NCI-H2227 treated with DMSO at 0.1 percent for 48 hours (cell line): ENCODE data around the gene SNAPC2.

Experiments
- DNase-seq: peaks from one replicate; lab custom pipeline; 2025; lab: John Stamatoyannopoulos, UW

Gene SNAPC2, protein sequence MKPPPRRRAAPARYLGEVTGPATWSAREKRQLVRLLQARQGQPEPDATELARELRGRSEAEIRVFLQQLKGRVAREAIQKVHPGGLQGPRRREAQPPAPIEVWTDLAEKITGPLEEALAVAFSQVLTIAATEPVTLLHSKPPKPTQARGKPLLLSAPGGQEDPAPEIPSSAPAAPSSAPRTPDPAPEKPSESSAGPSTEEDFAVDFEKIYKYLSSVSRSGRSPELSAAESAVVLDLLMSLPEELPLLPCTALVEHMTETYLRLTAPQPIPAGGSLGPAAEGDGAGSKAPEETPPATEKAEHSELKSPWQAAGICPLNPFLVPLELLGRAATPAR

DNA sequence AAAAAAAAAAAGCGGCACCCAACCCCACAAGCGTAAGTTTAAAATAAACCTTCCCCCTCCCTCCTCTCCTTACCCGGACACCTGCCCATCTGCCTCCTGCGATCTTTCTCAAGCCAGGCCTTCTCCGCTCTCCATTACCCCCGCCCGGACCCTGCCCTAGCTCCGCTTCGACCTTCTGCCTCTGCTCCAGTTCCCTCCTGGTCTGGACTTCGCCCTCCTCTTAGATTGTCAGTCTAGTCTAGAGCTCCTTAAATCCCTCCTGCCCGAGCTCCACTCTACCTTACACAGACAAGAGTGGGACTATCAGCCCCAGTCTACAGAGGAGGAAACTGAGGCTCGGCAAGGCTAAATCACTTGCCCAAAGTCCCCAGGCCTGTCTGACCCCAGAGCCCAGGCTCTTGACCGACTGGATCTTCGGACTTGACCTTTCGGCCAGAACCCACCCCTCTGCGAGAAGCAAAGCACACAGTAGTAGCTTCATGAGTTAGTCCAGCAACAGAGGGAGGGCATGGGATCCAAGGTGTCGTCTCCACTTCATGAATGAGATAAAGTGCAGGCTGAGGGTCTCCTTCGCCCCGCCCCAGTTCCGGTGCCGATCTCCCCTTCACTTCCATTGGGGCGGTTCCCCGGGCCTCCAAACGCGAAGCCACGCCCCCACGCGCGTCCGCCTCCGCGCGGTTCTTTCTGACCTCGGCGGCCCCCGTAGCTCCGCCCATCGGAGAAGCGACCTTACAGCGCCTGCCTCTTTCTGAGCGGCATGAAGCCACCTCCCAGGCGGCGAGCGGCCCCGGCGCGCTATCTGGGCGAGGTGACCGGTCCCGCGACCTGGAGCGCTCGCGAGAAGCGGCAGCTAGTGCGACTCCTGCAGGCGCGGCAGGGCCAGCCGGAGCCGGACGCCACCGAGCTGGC is at the start of gene SNAPC2:
SNAPC2 (plus strand) TSS at position 729 of the 909 bp plus-strand sequence; CDS start at position 758, 29 bp downstream.
- DNase-seq = peak; percentile 86

DNA sequence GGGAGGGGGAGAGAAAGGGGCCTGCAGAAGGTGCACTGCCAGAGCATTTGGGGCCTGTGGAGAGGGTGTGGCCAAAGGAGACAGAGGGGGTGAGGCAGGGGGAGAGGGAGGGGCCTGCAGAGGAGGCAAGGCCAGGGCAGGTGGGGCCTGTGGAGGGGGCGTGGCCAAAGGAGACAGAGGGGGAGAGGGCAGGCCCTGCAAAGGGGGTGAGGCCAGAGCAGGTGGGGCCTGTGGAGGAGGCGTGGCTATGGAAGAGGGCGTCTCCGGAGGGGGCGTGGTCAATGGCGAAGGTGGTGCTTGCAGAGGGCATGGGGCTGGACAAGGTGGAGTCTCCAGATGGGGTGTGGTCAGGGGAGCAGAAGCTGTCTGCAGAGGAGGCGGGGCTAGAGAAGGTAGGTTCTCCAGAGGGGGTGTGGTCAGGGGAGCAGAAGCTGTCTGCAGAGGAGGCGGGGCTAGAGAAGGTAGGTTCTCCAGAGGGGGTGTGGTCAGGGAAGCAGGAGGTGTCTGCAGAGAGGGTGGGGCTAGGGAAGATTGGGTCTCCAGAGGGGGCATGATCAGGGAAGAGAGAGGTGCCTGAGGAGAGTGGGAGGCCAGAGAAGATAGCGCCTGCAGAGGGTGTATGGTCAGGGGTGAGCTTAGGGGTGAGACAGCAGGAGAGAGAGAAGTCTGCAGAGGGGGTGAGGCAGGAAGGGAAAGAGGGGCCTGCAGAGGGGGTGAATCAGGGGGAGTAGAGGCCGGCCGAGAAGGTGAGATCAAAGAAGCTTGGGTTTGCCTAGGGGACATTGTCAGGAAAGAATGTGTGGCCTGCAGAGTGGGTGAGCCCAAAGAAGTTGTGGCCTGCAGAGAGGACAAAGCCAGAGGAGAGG is 49.3 kb upstream of the SNAPC2 start:
- DNase-seq = no peak

DNA sequence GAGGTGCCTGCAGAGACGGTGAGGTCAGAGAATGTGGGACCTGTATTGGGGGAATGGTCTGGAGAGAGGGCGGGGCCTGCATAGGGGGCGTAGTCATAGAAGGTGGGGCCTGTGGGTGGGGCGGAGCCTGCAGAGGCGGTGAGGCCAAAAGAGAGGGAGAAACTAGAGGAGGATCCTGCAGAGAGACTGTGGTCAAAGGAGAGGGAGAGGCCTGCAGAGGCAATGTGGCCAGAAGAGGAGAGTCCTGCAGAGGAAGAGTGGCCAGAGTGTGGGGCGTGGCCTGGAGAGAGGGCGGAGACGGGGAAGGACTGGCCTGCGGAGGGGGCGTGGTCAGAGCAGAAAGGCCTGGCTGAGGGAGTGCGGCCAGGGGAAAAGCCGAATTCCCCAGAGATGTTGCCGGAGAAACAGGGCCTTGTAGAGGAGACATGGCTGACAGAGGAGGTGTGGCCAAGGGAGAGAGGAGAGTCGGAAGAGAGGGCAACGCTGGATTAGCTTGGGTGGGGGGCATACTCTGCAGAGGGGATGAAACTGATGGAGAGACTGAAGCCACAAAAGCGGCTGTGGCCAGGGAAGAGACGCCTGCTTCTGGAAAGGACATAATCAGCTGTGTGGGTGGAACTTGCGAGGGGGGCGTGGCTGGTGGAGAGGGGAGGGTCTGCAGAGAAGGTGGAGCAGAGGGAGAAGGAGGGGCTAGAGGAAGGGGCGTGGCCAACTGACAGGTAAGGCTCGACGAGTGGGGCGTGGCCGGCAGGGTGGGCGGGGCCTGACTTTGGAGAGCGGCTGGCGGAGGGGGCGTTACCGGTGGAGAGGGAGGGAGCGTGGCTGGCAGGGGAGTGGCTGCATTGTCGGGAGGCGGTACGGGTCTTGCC is 48.5 kb upstream of the SNAPC2 start:
- DNase-seq = peak; percentile 20

DNA sequence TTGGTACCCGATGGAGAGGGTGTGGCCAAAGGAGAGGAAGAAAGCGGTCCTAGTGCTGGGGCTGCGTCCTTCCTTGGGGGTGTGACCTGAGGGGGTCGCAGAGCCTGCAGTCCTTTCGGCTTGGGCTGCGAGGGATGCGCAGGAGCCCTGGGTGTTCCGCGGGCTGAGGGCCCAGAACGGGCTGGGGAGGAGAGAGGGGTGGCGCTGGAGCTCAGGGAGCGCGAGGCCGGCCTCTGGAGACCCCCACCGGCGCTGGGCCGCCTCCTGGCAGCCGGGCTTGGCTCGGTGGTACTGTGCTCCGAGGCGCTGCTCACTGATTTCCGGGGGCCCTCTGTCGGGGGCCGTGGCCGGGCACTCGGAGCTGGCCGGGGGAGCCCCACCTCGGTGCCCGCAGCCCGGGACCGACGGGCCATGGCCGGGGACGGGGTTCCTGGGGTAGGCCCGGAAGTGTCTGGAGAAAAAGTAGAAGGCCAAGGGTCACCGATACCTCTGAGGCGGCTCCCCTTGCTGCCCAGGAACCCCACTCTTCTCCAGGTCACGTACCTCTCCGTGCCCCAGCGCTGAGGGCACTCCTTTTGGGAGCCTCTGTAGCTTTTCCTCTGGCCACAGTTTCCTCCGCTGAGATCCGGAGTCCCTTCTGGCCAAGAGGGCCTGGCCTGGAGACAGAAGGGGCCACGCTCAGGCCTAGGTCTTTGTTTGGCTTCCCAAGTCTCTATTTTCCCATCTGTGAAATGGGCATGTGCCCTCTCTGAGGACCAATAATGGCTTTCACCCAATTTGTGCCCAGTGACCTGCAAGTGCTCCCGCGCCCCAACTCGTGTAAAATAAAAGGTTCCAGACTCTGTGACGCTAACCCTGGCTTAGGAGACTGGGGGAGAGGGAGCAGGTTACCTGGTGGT is 47.6 kb upstream of the SNAPC2 start:
- DNase-seq = no peak

DNA sequence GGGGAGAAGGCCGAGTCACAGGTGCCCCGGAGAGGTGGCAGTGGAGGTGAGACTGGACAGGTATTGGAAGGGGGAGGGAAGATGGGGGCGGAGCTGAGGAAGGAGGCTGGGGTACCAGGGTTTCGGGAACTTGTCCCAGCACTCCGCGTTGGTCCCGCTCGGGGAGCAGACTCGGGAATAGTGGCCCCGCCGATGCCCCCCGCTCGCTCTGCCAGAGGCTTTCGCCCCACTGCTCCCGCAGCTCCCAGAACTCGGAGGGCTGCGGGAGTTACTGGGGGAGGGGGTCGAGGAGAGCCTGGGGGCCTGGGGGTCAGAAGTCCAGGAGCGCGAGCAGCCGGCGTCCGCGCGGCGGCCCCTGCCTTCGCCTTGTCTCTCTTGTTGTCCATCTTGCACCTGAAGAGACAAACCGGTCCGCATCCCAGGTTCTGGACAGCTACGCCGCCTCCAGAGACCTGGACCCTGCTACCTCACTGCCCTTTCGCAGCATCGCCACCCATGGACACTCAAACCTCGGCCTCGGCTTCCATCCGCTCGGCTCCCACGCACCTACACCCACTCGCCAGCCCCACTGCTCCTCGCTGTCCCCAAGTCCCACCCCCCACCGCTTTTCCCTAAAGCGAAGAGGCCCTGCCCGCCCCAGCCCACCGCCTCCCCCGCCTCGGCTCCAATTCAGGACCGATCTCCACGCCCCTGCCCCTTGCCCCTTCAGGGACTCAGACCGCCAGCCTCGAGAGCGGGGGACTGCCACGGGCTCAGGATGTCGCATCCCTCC is 46.6 kb upstream of the SNAPC2 start:
- DNase-seq = no peak

DNA sequence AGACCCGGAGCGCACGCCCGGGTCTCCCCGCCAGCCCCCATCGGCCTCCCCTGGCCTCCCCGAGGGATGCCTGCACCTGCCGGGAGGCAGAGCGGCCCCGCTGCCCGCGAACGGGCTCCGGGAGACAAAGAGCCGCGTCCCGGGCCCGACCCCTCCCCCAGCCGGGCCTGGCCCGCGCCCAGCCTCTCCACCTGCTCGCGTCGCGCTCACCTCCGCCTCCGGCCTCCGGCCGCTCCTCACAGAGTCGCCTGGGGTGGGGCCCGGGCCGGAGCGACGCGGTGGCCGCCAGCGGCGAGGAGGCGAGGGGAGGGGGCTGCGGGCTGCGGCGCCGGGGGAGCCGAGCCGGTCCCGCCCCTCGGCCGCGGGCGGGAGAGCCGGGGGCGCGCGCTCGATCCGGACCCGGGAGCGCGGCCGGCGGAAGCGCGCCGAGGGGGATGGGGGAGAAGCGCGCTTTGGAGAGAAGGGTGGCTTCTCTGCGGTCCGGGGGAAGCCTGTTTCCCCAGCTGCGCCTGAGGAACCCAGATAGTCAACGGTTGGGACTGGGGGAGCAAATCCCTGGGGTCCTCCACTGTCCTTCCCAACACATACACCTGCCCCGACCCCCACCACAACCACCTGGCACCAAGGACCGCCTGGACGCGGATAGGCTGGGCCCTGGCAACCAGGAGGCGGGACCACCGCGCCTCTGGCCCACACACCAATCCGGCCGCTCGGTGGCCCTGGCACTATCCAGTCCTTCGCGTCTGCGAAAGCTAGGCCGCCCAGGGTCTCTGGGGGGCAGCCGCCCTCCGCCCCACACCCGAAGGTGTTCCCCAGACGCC is 45.9 kb upstream of the SNAPC2 start, which contains the start of gene PRR36:
PRR36 (minus strand) TSS at position 315 of the 821 bp plus-strand sequence. CDS start 701 bp downstream, outside the sequence.
- peak; percentile 80 for DNase-seq

DNA sequence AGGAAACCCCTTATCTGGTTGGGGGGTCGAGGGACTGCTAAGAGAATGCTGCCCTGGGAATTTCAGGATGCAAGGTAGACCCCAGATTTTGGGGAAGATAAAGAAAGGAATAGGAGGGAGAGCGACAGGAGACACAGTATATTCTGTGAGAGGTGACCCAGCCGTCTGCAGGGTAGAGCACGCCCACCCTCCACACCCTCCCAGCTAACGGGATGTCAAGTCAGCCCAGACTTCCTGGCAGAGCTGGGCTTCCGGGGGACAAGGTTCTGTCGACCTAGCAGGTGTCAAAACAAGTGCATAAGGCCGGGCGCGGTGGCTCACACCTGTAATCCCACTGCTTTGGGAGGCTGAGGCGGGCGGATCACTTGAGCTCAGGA is 45.3 kb upstream of the SNAPC2 start:
- no peak for DNase-seq

DNA sequence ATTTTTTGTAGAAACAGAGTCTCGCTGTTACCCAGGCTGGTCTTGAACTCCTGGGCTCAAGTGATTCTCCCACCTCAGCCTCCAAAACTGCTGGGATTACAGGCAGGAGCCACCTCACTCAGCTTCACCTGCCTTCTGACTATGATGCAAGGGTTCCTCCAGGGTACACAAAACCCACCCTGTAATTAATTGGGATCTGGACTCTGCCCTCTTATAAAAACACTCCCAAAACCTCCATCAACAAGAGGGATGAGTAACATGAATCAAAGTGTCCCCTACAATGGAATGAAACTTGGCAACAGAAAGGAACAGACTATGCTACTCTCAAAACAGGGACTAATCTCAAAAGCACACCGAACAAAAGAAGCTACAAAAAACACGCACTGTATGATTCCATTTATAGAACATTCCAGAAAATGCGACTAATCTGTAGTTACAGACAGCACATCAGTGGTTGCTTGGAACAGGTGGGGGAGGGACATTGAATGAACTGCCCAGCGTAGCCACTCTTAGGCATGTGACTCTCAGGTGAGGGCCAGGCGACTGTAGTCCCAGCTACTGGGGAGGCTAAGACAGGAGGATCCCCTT is 42.8 kb upstream of the SNAPC2 start:
- DNase-seq = no peak

DNA sequence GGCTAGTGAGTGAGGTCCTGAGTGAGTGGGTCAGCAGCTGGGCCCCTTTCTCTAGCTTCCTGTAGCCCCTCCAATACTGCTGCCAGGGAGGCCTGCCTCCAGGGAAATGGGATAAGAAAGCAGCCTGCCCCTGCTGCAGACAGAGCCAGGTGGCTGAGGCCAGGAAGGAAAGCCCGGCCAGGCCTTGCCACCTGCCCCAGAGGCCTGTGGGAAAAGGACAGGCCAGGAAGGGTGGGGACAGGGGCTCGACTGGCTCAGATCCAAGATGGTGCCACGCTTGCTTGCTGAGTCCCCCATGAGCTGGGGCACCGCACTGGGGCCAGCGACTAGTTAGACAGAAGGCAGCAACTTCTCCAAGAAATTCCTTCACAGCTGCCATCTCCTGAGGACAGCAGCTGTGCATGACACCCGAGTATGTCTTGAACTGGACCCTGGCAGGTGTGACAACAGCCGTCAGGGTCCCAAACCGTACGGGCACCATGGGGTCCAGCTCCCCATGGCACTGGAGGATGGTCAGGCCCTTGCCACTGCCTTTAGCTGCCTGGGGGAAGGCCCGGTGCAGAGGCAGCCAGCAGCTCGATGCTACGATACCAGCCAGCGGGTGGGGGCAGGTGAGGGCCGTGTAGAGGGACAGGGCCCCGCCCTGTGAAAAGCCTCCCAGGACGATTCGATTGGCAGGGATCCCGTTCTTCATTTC is 40.9 kb upstream of the SNAPC2 start:
- no peak for DNase-seq

DNA sequence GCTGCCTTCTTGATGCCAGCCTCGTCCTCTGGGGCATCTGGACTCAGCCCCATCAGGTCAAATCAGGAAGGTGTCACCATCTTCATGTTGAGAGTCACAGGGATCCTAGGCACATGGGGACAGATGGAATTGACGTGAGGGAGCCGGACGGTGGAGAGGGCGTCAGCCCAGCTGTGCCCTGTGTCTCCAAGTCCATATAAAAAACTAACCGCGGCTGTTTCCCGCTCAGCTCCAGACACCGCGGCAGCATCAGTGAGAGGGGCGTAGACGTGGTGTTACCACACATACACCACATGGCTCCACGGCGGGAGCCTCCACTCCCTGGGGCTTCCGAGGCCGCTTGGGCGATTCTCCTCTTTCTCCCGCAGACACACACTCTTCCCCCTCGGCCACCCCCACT is 40.3 kb upstream of the SNAPC2 start:
- DNase-seq = no peak

DNA sequence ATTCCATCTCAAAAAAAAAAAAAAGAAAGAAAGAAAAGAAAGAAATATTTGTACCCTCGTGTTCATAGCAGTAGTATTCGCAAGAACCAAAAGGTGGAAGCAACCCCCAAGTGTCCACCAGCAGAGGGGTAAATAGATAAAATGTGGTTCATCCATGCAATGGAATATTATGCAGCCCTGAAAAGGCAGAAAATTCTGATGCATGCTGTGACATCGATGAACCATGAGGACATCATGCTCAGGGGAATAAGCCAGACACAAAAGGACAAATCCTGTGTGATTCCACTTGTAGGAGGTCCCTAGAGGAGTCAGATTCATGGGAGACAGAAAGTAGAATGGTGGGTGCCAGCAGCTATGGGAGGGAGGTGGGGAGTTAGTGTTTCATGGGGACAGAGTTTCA is 38.2 kb upstream of the SNAPC2 start:
- DNase-seq = no peak

DNA sequence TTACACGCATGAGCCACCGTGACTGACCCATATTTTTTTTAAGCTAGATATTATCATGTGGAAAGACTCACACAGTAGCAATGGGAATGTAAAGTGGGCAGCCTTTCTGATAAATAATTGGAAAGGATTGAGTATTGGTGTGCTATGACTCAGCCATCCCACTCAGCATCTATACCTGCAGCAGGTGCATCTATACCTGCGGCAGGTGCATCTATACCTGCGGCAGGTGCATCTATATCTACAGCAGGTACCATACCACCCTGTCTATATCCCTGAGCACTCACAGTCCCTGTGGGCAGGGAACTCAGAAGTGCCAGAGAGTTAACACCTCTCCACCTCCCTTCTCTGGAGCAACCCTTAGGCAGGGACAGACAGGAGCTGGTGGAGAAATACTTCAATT is 37.0 kb upstream of the SNAPC2 start:
- DNase-seq = no peak

DNA sequence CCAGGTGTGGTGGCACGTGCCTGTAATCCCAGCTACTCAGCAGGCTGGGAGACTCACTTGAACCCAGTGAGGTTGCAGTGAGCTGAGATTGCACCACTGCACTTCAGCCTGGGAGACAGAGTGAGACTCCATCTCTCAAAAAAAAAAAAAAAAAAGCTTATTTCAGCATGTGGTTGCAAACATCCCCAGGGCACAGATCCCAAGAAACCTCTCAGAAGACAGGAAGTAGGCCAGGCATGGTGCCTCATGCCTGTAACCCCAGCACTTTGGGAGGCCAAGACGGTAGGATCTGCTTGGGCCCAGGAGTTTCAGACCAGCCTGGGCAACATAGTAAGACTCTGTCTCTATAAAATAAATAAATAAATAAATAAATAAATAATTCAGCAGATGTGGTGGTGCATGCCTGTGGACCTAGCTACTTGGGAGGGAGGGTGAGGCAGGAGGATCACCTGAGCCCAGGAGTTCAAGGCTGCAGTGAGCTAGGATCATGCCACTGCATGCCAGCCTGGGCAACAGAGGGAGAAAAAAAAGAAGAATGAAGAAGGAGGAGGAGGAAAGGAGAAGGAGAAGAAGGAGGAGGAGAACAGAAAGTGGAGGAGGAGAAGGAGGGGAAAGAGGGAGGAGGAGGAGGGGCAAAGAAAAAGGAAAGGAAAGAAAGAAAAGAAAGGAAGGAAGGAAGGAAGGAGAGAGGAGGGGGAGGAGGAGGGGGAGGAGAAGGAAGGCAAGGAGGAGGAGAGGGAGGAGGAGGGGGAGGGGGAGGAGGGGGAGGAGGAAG is 36.2 kb upstream of the SNAPC2 start:
- no peak for DNase-seq

DNA sequence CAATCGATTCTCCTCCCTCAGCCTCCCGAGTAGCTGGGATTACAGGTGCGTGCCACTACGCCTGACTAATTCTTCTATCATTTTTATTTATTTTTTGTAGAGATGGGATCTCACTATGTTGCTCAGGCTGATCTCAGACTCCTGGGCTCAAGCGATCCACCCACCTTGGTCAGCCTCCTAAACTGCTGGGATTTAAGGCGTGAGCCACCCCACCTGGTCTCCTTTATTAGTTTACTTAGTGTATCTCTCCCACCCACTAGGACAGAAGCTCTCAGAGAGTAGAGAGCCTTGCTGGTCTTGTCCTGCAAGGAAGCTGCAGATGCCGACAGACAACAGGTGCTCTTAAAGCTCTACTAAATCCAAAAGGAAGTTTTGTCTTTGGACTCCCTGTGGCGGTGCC is 34.3 kb upstream of the SNAPC2 start:
- DNase-seq = no peak

DNA sequence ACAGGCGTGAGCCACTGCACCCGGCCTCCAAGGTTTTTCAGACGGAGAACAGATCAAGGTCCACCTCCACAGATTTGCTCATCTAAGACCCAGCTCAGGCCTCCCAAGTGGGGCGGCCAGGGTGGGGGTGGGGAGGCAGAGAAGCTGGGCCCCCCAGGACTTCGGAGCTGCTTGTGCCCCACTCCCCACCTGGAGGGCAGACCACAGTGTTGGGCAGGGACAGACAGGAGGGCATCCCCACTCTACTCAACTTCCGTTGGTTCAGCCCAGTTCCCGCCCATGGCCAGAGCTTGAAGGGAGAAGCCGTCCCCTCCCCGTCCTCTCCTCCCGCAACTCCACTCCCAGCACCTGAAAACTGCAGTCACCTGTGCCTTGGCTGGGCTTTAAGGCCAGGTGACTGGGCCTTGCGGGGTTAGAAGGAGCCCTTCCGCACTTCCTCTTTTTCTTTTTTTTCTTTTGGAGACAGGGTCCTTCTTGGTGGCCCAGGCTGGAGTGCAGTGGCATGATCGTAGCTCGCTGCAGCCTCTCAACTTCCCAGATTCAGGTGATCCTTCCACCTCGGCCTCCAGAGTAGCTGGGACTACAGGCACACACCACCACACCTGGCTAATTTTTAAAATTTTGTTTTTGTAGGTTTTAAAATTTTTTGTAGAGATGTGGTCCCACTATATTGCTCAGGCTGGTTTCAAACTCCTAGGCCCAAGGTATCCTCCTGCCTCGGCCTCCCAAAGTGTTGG is 32.6 kb upstream of the SNAPC2 start:
- no peak for DNase-seq
